Ovary (tissue), 3 donors: ENCODE data around the gene CUL4A.

ENCODE experiments used
- EP300 ChIP-seq: sonication (generic); formaldehyde crosslinking; IDR thresholded peaks from one replicate; pipeline ENCODE4 v1.6.1; 2017; ENCODE audit warnings: antibody characterized with exemption
- TF ChIP-seq, protein P1 (sequence below), 3 donors: fragments of 450-650 bp in 2 of 3; fragments of 200-600 bp in 1 of 3; IDR thresholded peaks; one replicate each; pipeline versions ENCODE4 v1.5.1 to v1.8.0; 2016 to 2022; ENCODE audit warnings: antibody characterized with exemption in 3 of 3, mild to moderate bottlenecking in 1 of 3
- donor health status: DM: no; HTN: no; CAD: no.

DNA sequence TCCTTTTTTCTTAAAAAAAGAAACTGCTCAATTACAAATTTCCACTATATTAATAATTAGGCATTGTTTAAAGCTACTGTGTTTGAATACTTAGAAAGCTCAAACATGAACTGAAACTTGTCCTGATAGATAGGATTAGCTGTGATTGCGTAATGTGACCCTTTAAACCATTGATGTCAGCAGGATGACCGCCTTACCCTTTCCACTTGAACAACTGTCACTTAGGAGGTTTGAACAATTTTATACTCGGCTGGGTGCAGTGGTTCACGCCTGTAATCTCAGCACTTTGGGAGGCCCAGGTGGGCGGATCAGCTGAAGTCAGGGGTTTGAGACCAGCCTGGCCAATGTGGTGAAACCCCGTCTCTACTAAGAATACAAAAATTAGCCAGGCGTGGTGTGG, 90.5 kb downstream of the CUL4A start:
- TF ChIP-seq, protein P1, sequence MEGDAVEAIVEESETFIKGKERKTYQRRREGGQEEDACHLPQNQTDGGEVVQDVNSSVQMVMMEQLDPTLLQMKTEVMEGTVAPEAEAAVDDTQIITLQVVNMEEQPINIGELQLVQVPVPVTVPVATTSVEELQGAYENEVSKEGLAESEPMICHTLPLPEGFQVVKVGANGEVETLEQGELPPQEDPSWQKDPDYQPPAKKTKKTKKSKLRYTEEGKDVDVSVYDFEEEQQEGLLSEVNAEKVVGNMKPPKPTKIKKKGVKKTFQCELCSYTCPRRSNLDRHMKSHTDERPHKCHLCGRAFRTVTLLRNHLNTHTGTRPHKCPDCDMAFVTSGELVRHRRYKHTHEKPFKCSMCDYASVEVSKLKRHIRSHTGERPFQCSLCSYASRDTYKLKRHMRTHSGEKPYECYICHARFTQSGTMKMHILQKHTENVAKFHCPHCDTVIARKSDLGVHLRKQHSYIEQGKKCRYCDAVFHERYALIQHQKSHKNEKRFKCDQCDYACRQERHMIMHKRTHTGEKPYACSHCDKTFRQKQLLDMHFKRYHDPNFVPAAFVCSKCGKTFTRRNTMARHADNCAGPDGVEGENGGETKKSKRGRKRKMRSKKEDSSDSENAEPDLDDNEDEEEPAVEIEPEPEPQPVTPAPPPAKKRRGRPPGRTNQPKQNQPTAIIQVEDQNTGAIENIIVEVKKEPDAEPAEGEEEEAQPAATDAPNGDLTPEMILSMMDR (IDR thresholded peaks at IDR 0.05) = no peak
- no peak for TF ChIP-seq EP300
